Testis (tissue), 2 donors: ENCODE results near the gene MCL1.

Source experiments
- POLR2A ChIP-seq: fragments of 450-650 bp; IDR thresholded peaks from one replicate; pipeline ENCODE4 v1.6.1; 2017; ENCODE audit warnings: antibody characterized with exemption, mild to moderate bottlenecking, moderate library complexity
- TF ChIP-seq, protein P1 (sequence below), 3 experiments: fragments of 450-650 bp in 2 of 3; fragments of 200-600 bp in 1 of 3; sonication (generic) in 1 of 3; IDR thresholded peaks; one replicate each; pipeline ENCODE4 v1.5.1; 2016 to 2019; ENCODE audit warnings: antibody characterized with exemption in 3 of 3, mild to moderate bottlenecking in 2 of 3, moderate library complexity in 1 of 3

DNA sequence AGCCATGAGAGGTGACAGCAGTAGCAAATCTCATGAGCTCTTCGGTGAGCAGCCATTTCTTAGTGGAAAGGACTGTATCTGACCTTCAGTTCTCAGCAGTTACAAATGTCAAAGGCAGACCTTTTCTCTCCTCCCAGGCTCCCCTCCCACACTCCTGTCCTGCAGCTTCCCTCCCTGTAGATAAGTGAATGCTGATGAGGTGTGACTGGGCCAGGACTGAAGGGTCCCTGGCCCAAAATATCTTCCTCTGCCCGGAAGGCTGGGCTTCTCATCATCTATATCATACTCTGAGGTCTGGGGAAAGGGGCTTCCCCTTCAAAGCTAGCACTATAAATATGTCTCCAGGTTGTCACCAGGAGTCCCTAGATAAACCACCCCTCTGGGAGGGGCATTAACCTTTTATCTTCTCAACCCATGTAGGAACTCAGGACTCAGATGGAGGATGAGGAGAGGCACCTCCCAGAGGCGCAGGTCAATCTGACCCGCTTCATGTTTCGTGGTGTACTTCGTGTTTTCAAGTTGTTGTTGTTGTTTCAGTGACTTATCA is 33.9 kb downstream of the MCL1 start:
- TF ChIP-seq, protein P1, sequence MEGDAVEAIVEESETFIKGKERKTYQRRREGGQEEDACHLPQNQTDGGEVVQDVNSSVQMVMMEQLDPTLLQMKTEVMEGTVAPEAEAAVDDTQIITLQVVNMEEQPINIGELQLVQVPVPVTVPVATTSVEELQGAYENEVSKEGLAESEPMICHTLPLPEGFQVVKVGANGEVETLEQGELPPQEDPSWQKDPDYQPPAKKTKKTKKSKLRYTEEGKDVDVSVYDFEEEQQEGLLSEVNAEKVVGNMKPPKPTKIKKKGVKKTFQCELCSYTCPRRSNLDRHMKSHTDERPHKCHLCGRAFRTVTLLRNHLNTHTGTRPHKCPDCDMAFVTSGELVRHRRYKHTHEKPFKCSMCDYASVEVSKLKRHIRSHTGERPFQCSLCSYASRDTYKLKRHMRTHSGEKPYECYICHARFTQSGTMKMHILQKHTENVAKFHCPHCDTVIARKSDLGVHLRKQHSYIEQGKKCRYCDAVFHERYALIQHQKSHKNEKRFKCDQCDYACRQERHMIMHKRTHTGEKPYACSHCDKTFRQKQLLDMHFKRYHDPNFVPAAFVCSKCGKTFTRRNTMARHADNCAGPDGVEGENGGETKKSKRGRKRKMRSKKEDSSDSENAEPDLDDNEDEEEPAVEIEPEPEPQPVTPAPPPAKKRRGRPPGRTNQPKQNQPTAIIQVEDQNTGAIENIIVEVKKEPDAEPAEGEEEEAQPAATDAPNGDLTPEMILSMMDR (IDR thresholded peaks at IDR 0.05) = no peak
- no peak for TF ChIP-seq POLR2A
